Daoy (cell line): ENCODE measurements around the gene DYNLT2B. TPM values are rescaled to one million over a fixed set of nuclear protein-coding genes. Genes with fewer than 3 reads are reported as not detected.
A peak's percentile ranks its signal among the peaks of the same experiment; 100 is the strongest.
"Not testable (repeated sequence)": the region's sequence is repeated elsewhere in the genome, so short reads cannot be mapped to it uniquely, and the experiment has no call there.

Experiments used
- DNase-seq: peaks from one replicate; pipeline ENCODE4 v3.0.0-alpha.2; 2015; ENCODE audit warnings: low read depth
- total RNA-seq: library from RNA; depleted of rRNA; stranded (reverse); fragments of >200 nt; shearing (Covaris generic); gene quantifications from 2 replicates; pipeline ENCODE4 v1.2.3, GENCODE V29; 2014; rRNA removed

Gene DYNLT2B
- total RNA-seq, 1 experiment from 2014 or later: 14.2 TPM

DNA sequence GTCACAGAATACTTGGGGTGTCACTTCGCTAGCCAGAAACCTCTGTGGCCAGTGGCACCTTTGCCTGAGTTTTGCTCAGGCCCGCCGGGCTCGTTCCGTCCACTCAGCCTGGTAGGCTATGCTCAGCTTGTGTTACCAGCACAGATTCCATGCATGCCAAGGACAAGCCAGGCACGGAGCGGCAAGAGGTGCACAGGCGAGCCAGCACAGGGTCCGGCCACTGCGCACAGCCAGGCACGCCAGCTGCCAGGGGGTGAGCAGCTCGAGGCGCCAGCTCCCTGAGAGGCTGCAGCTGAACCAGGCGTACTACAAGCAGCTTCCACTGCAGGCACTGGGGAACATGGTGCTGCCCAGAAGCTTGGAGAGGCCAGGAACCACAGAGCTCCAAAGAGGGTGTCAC lies 45.2 kb downstream of the DYNLT2B start:
- DNase-seq: no peak

DNA sequence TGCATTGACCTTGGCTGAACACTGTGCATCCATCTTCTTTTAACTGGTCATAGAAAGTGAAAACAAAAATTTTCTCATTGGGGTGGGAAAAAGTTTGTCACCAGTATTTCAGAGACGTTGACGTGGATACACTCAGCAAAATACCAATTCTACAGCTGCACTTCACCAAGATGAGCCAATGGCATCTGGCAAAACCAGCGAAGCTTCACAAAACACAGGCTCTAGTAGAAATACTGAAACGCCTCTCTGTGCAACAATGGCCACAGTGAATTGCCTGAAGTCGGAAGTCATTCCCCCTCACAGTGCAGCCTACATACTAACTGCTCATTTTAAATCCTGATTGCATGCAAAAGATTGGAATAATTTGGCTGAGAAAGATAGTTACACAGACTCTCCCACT lies 47.5 kb downstream of the DYNLT2B start:
- no peak for DNase-seq

DNA sequence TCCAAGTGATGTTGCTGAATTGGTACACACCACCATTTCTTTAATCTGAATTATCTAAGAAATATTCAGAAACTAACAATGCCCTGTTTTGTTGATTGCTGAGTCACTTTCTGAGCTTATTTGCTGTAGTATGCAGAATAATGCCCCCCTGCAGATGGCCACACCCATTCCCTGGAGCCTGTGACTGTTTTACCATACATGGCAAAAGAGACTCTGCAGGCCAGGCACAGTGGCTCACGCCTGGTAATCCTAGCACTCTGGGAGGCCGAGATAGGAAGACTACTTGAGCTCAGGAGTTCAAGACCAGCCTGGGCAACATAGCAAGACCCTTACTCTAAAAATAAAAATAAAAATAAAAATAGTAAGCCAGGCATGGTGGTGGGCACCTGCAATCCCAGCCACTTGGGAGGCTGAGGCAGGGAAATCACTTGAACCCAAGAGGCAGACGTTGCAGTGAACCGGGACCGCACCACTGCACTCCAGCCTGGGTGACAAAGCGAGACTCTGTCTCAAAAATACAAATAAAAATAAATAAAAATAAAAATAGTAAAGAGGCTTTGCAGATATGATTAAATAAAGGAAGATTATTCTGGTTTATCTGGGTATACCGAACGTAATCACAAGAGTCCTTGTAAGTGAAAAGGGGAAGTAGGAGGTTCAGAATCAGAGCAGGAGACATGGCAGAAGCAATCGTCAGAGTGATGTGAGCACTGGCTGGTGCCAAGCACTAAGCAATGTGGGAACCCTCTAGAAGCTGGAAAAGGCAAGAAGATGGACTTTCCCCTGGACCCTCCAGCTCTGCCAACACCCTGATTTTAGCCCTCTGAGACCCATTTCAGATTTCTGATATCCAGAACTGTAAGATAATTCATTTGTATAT lies 49.5 kb downstream of the DYNLT2B start:
- DNase-seq: peak; percentile 79

DNA sequence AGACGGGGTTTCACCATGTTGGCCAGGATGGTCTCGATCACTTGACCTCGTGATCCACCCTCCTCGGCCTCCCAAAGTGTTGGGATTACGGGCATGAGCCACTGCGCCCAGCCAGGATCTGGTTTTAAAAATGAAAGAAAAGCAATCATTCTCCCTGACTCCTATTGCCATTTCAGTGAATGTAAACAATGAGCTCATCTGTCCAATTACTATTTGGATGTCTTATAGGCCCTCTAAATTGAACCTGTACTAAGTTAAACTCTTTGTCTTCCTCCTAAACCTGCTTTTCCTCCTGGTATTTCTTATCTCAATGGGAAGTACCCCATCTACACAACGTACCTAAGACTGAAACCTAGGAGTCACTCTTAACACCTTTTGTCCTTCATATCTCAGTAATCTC lies 54.2 kb downstream of the DYNLT2B start:
- no peak for DNase-seq

DNA sequence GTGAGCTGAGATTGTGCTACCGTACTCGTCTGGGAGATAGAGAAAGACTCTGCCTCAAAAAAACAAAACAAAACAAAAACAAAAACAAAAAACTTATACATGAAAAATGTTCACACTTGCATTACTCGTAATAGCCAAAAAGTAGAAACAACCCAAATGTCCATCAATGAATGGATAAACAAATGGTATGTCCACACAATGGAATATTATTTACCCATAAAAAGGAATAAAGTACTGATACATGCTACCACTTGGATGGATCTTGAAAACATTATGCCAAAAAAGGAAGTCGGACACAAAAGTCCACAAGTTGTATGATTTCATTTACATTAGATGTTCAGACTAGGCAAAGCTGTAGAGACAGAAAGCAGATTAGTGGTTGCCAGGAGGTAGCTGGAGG lies 57.3 kb downstream of the DYNLT2B start:
- DNase-seq: no peak

DNA sequence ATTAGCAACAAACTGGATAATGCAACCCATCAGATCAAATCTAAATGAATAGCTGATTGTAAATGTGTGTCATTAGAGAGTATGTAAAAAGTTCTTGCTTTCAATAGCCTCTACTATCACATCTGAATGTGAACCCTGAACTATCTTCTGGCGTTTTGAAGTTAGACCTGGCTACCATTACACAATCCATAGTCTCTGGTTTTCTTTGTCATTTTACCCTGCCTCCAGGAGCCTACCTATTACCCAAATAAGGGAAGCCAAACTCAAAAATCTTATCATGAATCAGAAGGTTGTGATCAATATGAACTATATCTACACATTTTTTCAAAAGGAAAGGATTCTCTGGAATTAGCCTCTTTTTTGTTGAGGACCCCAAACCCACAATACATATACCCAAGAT lies 62.3 kb downstream of the DYNLT2B start:
- DNase-seq: no peak

DNA sequence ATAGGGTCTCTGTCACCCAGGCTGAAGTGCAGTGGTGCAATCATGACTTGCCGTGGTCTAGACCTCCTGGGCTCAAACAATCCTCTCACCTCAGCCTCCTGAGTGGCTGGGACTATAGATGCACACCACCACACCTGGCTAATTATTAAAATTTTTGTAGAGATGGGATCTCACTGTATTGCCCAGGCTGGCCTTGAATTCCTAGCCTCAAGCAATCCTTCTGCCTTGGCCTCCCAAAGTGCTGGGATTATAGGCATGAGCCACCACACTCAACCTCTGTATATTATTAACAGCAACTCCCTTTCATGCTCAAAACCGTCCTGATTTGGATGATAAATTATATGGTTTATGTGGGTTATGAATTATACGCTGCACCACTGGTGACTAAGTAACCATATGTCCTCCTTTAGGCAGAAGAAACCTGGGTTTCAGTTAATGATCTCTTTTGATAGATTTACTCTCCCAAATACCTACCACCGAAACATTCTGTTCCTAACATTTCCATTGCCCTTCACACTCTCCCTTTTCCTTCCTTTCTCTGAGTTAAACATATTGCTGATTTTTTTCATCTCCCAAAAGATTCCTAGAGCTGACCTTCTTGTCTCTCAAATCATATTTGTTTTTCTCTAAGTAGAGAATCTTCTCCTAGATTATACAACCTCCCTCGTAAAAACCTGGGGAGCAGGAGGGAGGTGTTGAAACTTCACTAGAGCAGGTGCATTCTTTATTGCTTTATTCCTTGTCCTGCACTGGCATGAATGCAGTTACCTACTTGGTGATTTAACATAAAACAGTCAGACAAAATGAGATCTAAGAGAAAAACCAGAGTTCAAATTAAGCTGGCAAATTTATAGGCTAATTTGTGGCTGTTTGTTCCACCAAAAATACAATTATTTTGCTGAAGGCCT lies 63.4 kb downstream of the DYNLT2B start:
- DNase-seq: no peak

DNA sequence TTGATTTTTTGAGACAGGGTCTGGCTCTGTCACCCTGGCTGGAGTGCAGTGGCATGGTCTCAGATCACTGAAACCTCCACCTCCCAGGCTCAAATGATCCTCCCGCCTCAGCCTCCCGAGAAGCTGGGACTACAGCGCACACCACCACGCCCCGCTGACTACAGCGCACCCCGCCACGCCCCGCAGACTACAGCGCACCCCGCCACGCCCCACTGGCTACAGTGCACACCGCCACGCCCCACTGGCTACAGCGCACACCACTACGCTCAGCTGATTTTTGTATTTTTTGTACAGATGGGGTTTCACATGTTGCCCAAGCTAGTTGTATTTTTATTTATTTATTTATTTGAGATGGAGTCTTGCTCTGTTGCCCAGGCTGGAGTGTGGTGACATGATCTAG lies 66.1 kb downstream of the DYNLT2B start:
- DNase-seq: no peak

DNA sequence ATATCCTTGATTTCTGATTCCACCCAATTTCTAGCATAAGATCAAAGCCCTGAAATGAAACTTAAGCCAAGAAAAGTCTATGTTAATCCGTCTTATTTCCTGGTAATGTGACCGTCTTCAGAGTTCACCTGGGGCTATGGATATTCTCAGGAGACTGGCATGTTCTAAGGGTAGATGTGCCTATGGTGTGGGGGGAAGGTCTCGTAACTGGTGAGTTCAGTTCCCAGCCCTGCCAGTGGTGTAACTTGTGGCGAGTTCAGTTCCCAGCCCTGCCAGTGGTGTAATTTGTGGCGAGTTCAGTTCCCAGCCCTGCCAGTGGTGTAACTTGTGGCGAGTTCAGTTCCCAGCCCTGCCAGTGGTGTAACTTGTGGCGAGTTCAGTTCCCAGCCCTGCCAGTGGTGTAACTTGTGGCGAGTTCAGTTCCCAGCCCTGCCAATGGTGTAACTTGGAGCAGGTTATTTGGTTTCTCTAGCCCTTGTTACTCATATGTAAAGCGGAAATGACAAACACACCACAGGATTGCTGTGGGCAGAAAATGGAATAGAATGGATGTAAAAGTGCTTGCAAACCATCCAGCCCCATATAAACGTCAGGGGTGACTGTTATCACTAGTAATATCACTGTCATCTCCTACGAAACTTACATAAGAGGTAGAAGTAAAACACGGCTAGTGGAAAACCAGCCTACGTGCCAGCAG lies 71.3 kb downstream of the DYNLT2B start:
- peak; percentile 93 for DNase-seq

DNA sequence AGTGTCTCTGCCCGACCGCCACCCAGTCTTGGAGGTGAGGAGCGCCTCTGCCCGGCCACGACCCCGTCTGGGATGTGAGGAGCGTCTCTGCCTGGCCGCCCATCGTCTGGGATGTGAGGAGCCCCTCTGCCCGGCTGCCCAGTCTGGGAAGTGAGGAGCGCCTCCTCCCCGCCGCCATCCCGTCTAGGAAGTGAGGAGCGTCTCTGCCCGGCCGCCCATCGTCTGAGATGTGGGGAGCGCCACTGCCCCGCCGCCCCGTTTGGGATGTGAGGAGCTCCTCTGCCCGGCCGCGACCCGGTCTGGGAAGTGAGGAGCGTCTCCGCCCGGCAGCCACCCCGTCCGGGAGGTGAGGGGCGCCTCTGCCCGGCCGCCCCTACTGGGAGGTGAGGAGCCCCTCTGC lies 73.9 kb downstream of the DYNLT2B start:
- DNase-seq: not testable (repeated sequence)

DNA sequence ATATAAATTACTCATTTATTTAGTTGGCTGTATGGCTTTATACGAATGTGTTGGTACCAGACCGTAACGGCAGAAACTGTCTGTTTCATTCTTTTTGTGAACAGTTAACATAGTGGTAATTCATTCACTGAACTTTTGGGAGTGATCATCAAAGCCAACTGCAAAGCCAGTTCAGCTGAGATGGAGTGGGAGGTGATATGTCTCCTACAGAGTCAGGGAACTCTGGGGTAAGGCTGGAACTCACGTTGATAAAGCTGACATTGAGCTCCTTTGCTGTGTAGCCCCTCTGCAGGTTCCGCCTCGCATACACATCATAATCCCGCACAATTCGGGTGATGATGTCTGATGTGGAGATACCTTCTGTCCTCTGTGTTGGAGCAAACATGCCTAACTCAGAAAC lies 76.3 kb downstream of the DYNLT2B start:
- no peak for DNase-seq

Other genes with a start within 250 kb of the DYNLT2B start
- gene TFRC, start 236.2 kb downstream of the DYNLT2B start, total RNA-seq: 195 and 212 TPM in 2 replicates
- gene ZDHHC19, start 106.8 kb downstream of the DYNLT2B start, total RNA-seq: not detected in 2 replicates
- not detected in 2 replicates for gene SLC51A, start 101.7 kb downstream of the DYNLT2B start, total RNA-seq
- 68.6 and 76.3 TPM in 2 replicates for gene PCYT1A, start 30.5 kb downstream of the DYNLT2B start, total RNA-seq
- gene TM4SF19, start 20.1 kb upstream of the DYNLT2B start, total RNA-seq: 0.36 and 1.2 TPM in 2 replicates
- 11.5 and 13.7 TPM in 2 replicates for gene UBXN7, start 114.2 kb upstream of the DYNLT2B start, total RNA-seq
- 12.0 and 14.5 TPM in 2 replicates for gene RNF168, start 185.5 kb upstream of the DYNLT2B start, total RNA-seq
- gene SMCO1, start 197.1 kb upstream of the DYNLT2B start, total RNA-seq: not detected in 2 replicates